ENCODE results near the gene AUTS2.

AUTS2 gene

DNA sequence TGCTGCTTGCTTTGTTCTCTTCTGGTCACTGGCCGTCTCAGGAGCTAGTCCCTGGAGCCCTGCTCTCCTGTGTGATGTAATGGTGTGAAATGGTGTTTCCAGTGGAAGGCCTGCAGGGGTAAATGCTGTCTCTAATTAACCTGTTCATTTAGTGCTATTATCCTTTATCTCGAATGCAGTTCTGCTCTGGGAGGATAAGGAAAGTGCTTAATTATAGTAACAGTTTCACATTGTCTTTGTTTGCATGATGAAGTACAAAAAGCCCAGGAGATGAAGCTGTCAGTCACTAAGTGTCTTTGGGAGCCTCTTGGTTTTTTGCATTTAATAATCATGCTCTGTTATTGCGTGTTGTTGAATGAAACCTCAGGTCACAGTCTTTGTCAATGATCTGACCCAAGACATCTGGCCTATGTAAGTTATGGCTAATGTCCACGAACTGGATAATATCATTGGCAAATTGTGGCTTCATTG lies 778.3 kb downstream of the AUTS2 start:
- no peak for DNase-seq

DNA sequence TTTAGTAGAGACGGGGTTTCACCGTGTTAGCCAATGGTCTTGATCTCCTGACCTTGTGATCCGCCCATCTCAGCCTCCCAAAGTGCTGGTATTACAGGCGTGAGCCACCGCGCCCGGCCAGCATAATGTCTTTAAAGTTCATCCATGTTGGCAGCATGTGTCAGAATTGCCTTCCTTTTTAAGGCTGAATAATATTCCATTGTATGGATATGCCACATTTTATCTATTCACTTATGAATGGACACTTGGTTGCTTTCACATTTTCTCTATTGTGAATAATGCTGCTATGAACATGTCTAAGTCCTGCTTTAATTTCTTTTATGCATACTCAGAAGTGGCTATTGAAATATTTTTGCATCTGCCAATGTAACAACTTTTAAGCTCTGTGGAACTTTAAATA lies 779.7 kb downstream of the AUTS2 start:
- no peak for DNase-seq

DNA sequence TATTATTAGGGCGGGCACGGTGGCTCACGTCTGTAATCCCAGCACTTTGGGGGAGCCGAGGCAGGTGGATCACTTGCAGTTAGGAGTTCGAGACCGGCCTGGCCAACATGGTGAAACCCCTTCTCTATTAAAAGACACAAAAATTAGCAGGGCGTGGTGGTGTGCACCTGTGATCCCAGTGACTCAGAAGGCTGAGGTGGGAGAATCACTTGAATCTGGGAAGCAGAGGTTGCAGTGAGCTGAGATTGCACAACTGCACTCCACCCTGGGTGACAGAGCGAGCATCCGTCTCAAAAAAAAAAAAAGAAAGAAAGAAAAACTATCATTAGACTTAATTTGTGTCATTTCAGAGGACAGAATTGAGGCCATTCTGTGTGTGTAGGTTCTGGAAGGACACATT lies 780.9 kb downstream of the AUTS2 start:
- DNase-seq: no peak

DNA sequence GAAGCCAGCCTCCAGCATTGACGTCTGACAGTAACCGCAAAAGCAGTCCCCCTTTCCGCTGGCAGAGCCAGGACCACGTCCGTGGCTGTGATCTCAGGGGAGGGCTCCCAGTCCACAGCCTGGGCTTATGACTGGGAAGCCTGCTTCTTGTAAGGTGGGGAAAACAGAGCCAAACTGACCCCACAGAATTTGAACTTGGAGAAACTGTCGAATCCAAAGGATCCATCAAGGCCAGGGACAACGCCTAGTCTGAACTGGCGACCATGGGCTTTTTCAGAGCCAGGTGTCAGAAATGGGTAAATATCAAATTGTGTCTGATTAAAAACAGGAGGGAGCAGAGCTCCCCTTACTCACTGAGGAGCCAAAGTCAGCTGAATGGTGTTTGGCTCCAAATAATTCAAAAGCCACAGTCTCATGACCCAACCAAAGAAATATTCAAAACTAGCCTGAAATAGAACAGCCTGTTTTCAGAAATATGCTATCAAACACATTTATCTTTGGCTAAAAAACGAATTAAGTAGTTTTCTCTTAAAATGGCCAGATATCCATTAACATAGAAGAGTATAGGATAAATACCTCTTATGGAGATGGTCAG lies 782.2 kb downstream of the AUTS2 start:
- DNase-seq: no peak

DNA sequence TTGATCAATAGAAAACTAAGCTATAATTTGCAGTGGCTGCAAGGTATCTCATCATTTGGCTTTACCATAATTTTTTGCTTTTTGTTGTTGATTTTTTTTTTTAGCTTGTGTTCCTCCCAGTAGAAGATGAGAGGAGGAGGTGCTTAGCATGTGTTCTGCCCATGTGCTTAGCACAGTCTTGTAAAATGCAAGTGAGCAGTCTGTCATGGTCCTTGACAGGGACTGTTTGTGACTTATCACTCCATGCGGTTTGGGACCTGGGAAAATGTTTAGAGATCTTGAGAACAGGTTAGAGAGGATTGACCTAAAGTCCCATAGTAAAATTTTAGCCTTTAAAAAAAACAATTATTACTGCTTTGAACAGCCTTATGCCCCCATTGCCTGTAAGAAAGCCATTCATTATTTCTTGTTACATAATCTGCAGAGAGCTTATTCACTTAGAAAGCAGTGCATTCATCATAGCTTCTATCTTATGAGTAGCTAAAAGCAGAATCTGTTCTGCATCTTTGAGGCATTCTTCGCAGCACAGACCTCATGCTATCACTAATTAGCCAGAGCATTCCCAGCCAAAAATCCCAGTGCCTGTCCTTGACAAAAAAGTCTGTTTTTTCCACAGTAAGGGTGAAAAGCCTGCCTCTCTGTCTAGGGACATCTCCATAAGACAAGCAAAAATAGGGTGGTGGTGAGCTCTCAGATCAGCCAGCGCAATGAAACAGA lies 784.9 kb downstream of the AUTS2 start:
- no peak for DNase-seq

DNA sequence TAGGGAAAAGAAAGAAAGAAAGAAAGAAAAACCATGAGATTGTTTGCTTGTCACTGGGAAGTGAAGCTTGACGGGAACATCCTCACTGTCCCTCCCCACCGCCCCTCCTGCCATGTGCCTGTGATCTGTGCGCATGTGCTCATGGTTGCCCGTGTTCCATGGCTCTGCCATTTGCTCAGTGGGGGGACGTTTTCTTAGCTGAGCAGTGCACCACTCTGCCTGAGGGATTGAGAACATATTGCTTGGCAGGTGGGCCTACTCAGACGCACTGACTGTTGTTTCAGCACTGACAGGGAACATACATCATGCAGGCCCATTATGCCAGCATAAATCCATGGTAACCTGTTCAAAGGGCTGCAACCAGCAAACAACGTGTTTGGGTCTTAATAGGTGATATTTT lies 785.7 kb downstream of the AUTS2 start:
- no peak for DNase-seq

DNA sequence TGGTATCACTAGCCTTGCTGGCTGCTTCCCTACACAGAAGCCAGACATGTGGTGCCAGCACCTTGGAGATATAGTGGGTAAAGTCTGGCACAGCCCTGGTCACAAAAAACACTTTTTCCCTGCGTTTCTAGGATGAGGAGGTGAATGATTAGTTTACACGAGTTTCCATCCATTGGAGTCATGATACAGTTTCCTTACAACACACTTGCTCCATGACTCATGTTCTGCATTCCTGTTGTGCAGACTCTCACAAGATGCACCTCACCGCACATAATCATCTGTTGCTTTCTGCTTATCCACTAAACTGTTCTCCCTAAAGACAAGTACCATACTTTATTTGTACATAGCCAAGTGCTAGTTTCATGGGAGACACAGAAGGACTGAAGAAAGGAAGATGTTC lies 786.6 kb downstream of the AUTS2 start:
- no peak for DNase-seq

DNA sequence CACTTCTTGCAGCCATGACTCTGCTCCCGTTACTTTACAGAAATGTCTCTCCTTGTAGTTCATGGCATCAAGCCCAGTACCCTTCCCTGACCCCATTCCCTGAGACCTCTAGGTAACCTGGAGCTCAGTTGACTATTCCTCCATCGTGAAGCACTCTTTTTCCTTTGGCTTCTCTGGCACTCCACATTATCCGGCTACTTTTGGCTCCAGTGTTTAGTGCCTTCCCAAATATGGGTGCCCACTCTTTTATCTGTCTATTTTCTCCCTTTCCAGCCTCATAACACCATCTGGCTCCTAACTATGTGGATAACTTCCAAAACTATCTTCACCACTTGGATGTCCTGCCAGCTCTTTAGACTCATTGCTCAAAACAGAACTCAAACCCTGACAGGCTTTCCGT lies 788.9 kb downstream of the AUTS2 start:
- DNase-seq: no peak

DNA sequence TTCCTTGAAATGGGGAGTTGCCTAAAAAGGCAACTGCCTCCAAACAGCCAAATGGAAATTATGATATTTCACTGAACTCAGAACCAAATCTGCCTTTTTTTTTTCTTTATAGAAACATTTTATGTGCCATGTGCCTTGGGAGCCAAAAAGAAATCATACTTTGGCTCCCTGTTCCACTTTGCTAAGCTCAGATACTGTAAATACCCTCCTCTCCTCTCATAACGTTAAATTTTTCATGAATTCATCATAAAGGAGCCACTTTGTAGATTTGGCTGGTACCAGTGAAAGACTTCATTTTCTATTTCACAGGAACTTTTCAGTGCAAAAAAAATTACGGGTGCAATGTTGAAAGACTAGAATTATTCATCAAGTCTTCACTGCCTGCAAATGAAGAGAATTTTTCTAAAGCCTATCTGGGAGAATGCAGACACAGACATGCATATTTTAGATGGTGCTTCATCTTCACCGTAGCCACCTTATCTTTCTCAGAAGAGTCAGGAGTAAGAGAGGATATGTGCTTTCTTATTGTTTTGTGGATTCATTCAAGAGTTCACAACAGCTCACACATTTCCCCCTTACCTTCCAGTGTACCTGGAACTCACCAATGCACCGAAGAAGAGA lies 791.4 kb downstream of the AUTS2 start:
- DNase-seq: no peak

DNA sequence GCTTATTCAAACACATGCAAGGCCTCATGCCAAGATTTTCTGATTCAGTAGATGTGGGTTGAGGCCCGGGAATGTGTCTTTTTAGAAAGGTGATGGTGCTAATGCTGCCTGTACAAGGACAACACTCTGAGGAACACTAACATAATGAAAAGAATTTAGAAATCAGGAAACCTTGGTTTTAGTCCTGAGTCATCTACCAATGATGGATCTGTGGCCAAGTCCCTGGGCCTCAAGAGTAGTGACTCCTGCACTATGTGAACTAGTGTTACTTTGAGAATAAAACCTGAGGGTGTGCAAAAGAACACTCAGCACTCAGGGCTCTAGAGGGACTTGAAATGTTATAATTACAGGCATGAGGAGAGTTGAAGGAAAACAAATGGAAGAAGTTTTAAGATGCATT lies 792.0 kb downstream of the AUTS2 start:
- no peak for DNase-seq

DNA sequence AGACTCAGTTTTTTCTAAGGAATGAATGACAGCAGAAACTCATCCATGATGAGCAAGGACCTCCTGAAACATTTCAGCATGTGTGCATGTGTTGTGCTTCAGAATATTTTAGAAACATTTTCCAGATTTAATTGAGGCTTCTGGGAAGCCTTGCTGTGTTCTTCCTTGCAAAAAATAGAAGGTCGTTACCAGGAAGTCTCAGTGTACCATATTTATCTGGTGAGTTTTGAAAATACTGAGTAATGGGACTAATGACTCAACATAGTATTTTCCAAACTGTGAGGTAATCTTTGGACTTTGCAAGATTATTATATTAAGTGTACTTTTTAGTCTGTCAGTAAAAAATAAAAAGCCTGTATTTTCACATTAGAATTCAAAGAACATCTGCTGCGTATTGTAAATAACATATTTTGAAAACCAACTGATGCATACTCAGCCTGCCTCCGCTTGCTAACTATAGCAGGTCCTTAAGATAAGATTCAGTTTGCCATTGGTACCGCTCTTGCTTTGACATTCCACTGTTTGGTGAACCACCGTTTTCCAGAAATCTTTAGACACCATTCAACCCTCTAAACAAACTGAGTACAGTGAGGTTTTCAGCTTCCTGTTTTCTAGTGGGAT lies 794.1 kb downstream of the AUTS2 start:
- no peak for DNase-seq

DNA sequence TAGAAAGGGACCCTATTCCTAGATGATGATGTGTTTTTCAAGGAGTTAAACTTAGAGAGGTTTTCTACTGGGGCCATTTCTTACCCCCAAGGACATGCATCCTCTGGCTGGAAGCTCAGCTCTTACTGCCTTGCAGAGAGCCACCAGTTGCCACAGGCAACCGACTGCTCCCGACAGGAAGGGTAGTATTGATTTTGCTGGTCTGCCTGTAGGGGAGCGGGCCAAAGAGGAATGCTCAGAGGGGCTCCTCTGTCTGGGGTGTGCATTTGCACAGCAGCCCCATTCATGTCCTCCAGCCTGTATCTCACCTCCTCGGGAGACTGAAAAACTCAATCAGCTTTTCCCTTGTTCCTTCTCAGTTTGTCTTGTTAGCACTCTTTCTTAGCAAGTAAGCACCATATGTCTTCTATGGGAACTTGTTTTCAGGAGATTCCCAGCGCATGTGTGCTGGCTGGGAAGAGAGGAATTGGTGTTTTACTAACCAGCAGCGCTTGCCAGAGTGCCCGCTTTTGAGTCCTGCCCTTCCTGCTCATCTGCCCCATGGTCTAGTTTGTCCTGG lies 794.7 kb downstream of the AUTS2 start:
- DNase-seq: peak; percentile 53

DNA sequence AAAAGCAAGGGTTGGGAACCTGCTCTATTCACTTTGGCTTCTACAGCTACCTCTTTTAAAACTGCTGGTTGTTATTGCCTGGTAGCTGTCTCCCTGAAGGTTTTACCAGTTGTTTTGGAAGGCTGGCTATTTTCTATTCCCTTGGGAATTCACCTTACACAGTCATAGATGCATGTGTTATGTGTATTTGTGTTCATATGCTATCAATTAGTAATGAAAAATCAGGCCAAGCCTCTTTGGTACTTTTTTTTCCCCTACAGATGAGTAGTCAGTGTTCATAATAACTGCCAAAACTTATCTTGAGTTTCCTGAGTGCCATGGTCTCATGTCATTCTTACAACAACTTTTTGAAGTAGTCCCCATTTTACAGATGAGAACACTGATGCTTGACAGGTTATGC lies 795.7 kb downstream of the AUTS2 start:
- no peak for DNase-seq

DNA sequence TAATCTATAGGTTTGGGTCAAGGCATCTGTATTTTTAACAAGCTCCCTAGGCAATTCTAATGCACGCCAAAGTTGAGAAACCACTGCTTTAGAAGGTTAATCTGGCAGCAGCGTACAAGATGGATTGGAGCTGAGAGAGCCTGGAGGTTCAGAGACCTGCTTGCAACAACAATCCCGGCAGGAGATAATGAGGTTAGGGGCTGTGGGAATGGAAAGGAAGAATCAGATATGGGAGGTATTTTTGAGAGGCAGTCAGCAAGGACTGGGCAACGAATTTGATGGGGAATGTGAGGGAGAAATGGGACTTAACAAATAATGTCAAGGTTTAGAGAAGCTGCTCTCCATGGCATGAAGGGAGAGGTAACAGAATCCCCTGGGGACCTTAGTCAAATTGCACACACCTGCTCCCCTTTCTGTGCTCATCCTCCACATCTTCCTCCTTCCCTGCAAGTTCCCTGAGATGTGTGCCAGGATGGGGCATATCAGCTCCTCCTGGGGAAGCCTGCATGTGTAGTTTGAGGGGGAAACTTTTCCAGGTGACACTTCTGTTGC lies 802.6 kb downstream of the AUTS2 start:
- DNase-seq: no peak

DNA sequence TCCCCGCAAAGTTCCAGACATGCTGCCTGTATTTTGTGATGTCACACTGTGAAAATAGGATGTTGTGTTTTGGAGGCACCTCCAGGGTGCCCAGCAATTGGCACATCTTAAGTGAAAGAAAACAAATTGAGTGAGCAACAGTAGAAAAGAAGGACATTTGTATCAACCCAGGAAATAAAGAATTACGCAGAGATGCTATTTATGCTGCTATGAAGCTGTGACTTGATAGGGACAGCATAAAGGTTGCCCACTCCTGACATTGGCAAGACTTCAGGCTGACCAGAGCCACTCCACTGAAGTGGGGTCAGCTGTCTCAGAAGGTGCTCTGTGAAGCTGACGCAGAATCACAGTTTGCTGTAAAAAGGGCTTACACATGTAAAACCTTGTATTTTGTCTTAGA lies 803.8 kb downstream of the AUTS2 start:
- DNase-seq: no peak

DNA sequence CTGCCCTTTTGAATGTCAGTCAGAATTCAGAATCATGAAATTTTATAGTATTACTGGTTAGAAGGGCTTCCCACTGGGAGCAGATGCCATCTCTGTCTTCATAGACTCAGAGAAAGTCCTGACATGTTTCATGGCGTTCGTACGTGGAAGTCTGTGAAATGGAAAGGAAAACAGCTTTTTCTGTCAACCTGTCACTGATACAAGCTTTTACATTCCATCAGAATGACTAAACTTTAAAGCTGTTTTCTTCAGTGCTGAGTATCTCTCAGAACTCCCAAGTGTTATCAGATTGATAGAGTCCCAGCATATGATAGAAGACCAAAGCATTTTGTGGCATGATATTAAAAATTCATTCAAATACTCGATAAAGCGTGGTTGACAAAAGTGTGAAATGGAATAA lies 807.0 kb downstream of the AUTS2 start:
- no peak for DNase-seq

DNA sequence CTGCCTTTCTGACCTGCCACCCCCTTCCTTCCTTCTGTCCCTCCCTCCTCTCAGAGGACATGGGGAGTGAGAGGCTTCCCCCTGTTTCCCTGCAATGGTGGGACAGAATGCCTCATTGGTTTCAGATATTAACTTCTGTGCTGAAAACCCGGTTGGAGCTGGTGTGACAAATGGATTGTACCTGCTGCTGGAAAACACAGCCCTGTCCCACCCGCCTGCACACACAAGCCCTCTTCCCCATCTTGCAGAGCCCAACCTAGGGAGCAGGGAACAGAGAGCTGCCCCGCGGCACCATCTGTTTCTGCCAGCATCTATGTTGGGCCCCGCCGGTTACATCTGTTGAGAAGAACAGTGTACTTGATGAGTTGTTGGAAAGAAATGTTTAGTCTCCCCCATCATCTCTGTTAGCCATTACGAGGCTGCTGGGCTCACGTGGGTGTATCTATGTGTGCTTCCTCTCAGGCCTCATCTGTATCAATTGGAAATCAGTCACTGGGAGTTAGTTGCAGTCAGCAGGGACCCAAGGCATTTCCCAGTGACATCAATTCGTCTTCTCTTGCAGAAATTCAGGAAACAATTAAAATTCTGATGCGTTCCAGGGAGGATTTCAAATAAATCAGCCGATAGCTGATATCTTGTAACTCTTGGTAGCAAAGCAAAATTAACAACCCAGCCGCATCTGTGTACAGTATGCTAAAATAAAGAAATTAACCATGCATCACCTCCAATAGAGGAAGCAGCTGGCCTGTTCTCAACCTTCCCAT lies 808.1 kb downstream of the AUTS2 start:
- DNase-seq: no peak

DNA sequence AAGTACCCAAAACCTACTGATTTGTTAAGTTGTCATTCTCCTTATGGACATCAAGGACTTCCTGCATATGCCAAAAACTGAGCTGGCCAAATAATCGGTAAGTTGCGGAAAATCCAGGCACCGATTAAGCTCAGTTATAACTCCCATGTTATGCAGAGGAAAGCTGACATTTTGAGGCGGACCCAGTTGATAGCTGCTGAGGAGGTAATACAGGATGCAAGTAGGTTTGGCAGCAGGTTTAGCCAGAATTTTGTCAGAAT lies 808.6 kb downstream of the AUTS2 start:
- DNase-seq: no peak

DNA sequence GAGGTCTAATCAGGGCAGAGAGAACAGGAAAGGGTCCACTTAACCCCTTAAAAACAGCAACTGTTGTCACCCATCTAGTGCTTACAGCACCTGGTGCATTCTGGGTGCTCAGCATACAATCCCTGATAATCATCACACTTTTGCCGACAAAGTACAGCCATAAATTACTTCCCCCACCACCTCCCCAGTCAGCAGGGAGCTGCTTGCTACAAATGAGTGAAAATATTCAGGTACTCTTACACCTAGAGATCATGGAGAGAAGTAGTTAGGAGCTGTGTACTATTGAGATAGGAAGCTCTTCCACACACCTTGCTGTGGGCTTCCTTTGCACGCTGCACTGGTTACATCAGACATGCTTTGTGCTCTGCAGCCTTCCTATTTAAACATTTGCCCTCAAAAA lies 810.2 kb downstream of the AUTS2 start:
- no peak for DNase-seq

DNA sequence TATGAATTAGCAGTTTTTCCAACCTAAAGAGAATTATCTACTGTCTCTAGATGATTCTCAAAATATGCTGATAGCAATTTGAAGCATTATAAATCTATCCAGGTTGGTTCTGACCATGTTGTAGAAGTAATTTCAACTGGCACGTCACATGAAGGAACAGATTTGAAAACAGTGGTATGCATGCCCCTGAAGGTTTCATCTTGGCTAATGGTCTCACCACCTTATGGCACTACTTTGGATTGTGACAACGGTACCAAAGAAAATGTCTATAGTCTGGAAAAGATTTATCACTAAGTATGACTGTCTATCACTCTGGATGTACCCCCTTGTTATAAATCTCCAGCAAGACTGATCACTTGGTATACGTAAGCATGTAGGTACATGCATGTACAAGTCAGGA lies 810.6 kb downstream of the AUTS2 start:
- DNase-seq: no peak

DNA sequence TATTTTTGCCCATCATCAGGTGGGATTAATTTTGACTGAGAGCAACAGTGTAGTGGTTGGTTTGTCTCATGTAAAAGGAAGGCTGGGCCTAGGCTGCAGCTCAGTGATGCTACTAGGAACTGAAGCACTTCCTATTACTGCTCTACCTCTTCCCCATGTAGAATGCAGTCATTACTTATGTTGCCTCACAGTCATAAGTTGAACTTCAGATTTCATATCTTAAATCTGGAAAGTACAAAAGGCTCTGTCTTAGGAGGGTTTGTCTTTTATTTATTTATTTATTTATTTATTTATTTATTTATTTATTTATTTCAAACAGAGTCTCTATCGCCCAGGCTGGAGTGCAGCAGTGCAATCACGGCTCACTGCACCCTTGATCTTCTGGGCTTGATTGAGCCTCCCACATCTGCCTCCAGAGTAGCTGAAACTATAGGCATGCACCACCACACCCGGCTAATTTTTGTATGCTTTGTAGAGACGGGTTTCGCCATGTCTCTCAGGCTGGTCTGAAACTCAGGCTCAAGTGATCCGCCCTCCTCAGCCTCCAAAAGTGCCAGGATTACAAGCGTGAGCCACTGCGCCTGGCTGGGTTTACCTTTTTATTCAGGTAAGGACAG lies 812.0 kb downstream of the AUTS2 start:
- DNase-seq: no peak

DNA sequence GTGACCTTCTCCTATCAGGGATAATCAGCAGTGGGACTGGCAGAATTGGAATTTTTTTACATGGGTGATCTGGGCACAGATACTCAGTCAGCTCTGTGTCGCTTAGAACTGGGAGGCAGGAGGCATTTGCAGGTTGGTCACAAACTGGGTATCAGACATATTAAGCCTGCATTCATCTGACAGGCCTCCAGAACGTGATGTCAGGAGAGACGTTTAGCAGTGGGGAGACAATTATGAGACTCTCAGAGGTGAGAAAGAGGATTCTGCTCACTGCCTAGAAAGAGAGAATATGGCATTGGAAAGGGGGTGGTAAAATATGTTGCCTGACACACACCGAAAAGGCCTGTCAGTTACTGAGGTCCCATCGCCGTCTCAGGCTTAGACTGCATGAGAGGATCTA lies 816.1 kb downstream of the AUTS2 start:
- no peak for DNase-seq
